ENCODE measurements around the gene PLEKHM3. TPM values are rescaled to one million over a fixed set of nuclear protein-coding genes. Genes with fewer than 3 reads are reported as not detected.

PLEKHM3 gene
- total and polyA plus RNA-seq, 2 of the 13 experiments (the other 11 are each of a cell fraction or from before 2014, with no cell fraction given) = 4.5 to 4.7 TPM

GRCh38 chr2:207847098-207847806, 178.1 kb downstream of the PLEKHM3 start (continued):
- TF ChIP-seq GLMP (CRISPR knock-in tag; IDR thresholded peaks at IDR 0.05; ENCODE audit: borderline replicate concordance) (no peak), ZNF737 (CRISPR knock-in tag; IDR thresholded peaks at IDR 0.05; ENCODE audit: borderline replicate concordance) (no peak), ARNT (IDR thresholded peaks at IDR 0.05) (no peak), YY1 (IDR thresholded peaks at IDR 0.05; ENCODE audit: insufficient read depth, insufficient replicate concordance, low read depth, low read length) (peak; percentile 76), ZNF205 (CRISPR knock-in tag; IDR thresholded peaks at IDR 0.05) (no peak), HOXD1 (CRISPR knock-in tag; IDR thresholded peaks at IDR 0.05) (peak; percentile 63; the same call in 1 of the 2 replicates), BORCS8-MEF2B (CRISPR knock-in tag; IDR thresholded peaks at IDR 0.05) (no peak), SUZ12 (IDR thresholded peaks at IDR 0.05; ENCODE audit: low read depth, low read length) (no peak), ASH2L (IDR thresholded peaks at IDR 0.05; ENCODE audit: insufficient read length, low read depth, low read length) (peak; percentile 93), RXRB (CRISPR knock-in tag; IDR thresholded peaks at IDR 0.05; ENCODE audit: borderline replicate concordance) (peak; percentile 87; the same call in 1 of the 2 replicates), ZNF383 (CRISPR knock-in tag; IDR thresholded peaks at IDR 0.05; ENCODE audit: borderline replicate concordance) (no peak), DNMT3B (CRISPR knock-in tag; conservative IDR thresholded peaks at IDR 0.05) (no peak), FOXK2 (IDR thresholded peaks at IDR 0.05) (no peak; the same call in 1 of the 2 replicates), MBD4 (IDR thresholded peaks at IDR 0.05; ENCODE audit: borderline replicate concordance, low read length) (peak; percentile 21; the same call in 1 of the 2 replicates), ZFP1 (CRISPR knock-in tag; IDR thresholded peaks at IDR 0.05) (0 out of 2 replicates have a peak, but pooled peaks have one; percentile 31)
- TF ChIP-seq, protein P1, sequence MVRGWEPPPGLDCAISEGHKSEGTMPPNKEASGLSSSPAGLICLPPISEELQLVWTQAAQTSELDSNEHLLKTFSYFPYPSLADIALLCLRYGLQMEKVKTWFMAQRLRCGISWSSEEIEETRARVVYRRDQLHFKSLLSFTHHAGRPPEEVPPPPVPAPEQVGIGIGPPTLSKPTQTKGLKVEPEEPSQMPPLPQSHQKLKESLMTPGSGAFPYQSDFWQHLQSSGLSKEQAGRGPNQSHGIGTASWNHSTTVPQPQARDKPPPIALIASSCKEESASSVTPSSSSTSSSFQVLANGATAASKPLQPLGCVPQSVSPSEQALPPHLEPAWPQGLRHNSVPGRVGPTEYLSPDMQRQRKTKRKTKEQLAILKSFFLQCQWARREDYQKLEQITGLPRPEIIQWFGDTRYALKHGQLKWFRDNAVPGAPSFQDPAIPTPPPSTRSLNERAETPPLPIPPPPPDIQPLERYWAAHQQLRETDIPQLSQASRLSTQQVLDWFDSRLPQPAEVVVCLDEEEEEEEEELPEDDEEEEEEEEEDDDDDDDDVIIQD (CRISPR knock-in tag; IDR thresholded peaks at IDR 0.05; ENCODE audit: low read depth) = peak; percentile 82; the same call in 1 of the 2 replicates
- TF ChIP-seq, protein P2, sequence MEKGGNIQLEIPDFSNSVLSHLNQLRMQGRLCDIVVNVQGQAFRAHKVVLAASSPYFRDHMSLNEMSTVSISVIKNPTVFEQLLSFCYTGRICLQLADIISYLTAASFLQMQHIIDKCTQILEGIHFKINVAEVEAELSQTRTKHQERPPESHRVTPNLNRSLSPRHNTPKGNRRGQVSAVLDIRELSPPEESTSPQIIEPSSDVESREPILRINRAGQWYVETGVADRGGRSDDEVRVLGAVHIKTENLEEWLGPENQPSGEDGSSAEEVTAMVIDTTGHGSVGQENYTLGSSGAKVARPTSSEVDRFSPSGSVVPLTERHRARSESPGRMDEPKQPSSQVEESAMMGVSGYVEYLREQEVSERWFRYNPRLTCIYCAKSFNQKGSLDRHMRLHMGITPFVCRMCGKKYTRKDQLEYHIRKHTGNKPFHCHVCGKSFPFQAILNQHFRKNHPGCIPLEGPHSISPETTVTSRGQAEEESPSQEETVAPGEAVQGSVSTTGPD (CRISPR knock-in tag; IDR thresholded peaks at IDR 0.05) = 0 out of 2 replicates have a peak, but pooled peaks have one; percentile 58
- TF ChIP-seq, protein P3, sequence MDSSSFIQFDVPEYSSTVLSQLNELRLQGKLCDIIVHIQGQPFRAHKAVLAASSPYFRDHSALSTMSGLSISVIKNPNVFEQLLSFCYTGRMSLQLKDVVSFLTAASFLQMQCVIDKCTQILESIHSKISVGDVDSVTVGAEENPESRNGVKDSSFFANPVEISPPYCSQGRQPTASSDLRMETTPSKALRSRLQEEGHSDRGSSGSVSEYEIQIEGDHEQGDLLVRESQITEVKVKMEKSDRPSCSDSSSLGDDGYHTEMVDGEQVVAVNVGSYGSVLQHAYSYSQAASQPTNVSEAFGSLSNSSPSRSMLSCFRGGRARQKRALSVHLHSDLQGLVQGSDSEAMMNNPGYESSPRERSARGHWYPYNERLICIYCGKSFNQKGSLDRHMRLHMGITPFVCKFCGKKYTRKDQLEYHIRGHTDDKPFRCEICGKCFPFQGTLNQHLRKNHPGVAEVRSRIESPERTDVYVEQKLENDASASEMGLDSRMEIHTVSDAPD (CRISPR knock-in tag; IDR thresholded peaks at IDR 0.05) = peak; percentile 81
- TF ChIP-seq, protein P4, sequence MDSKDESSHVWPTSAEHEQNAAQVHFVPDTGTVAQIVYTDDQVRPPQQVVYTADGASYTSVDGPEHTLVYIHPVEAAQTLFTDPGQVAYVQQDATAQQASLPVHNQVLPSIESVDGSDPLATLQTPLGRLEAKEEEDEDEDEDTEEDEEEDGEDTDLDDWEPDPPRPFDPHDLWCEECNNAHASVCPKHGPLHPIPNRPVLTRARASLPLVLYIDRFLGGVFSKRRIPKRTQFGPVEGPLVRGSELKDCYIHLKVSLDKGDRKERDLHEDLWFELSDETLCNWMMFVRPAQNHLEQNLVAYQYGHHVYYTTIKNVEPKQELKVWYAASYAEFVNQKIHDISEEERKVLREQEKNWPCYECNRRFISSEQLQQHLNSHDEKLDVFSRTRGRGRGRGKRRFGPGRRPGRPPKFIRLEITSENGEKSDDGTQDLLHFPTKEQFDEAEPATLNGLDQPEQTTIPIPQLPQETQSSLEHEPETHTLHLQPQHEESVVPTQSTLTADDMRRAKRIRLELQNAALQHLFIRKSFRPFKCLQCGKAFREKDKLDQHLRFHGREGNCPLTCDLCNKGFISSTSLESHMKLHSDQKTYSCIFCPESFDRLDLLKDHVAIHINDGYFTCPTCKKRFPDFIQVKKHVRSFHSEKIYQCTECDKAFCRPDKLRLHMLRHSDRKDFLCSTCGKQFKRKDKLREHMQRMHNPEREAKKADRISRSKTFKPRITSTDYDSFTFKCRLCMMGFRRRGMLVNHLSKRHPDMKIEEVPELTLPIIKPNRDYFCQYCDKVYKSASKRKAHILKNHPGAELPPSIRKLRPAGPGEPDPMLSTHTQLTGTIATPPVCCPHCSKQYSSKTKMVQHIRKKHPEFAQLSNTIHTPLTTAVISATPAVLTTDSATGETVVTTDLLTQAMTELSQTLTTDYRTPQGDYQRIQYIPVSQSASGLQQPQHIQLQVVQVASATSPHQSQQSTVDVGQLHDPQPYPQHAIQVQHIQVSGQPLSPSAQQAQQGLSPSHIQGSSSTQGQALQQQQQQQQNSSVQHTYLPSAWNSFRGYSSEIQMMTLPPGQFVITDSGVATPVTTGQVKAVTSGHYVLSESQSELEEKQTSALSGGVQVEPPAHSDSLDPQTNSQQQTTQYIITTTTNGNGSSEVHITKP (CRISPR knock-in tag; IDR thresholded peaks at IDR 0.05; ENCODE audit: low read depth) = no peak

All from HepG2 (cell line).